Posterior vena cava (tissue), 2 donors: ENCODE data around the gene C14orf180. TPM values are rescaled to one million over a fixed set of nuclear protein-coding genes. Genes with fewer than 3 reads are reported as not detected.

Experiments used
- DNase-seq: peaks from one replicate; pipeline ENCODE4 v3.0.0-alpha.2; 2020; ENCODE audit warnings: low spot score
- intact Hi-C, 2 donors: fragments of 100-400 bp; cut with DNase I; formaldehyde crosslinking; loops; one replicate each; pipeline versions ENCODE4 v1.14.1 to v1.14.2; 2022 to 2023
- total RNA-seq, 2 donors: library from RNA; stranded (reverse); fragmentation: NEBNext Ultra II Directional; extraction: Animal tissue kit (Norgen Biotek cat#: 25700); gene quantifications; one replicate each; pipeline ENCODE4 v1.2.1, GENCODE V29; 2021
- donor health status: DM: yes; HTN: yes; CAD: no.
- donor health status: DM: yes; HTN: yes; CAD: no.

Gene C14orf180
- total RNA-seq, 2 donors from 2014 or later = 1.4 to 5.9 TPM

DNA sequence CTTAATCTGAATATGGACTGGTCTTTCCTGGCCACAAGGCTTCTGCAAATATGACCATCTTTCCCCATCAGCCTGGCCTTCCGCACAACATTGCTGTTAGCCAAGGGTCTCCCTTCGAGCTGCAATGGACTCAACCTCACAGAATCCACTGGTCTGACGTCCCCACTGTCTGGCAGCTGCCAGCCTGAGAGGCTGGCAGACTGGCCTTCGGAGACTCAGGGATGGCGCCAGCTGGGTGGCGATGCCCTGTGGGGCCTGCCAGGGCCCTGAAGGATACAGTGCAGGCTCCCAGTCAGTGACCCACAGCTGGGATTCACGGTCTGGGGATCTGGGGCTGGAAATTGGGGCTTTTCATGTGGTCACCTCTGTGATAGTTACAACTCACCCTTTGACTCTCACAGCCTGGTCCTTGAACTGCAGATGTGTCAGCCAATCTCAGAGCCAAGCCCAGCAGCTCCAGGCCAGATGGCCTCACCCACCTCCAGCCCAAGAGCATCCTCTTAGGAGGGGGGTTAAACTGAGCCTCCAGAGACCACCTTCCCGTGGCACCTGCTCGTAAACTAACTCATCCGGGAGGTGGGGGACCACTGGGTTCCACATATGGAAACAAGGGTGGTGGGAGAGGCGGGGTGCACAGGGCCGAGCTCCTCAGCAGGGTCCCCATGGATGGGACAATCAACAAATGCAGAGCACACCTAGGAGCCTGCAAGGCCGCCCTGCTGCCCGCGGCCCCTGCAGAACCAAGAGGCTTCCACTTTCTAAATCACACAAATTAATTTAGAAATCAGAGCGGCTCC lies 21.1 kb upstream of the C14orf180 start:
- DNase-seq = peak; percentile 26
- intact Hi-C loops = no loop called here

DNA sequence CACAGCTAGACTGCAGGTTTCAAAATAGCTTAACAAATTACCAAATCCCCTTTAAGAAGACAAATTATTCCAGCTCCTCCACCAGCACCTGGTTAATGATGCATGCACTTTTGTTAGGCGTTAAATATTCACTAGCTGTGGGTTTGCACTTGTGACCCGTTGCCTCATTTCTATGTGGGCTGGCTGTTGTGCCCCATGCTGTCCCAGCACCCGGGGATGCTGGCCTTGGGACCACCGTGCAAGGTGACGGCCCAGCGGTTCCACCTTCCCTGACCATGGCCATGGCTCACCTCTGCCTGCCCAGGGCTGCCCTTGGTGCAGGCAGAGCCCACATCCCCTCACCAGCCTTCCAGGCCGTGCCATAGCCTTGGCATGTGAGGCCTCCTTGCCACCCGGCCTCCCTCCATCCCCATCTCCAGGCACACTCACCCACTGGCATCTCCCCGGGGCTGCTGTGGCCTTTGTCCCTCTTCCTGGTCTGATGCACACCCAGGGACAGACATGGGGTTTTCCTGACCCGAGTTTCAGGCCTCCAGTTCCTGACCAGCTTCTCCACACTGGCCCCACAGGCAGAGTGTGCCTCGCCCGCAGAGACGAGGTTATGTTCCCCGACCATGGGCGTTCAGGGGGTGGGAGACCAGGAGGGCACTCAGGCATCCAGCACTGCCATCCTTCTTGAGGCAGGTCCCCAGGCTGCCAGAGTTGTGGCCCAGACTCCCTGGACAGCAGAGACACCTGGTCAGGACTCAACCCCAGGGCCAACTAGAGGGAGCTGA lies 20.3 kb upstream of the C14orf180 start:
- intact Hi-C loops = no loop called here
- peak; percentile 69 for DNase-seq

DNA sequence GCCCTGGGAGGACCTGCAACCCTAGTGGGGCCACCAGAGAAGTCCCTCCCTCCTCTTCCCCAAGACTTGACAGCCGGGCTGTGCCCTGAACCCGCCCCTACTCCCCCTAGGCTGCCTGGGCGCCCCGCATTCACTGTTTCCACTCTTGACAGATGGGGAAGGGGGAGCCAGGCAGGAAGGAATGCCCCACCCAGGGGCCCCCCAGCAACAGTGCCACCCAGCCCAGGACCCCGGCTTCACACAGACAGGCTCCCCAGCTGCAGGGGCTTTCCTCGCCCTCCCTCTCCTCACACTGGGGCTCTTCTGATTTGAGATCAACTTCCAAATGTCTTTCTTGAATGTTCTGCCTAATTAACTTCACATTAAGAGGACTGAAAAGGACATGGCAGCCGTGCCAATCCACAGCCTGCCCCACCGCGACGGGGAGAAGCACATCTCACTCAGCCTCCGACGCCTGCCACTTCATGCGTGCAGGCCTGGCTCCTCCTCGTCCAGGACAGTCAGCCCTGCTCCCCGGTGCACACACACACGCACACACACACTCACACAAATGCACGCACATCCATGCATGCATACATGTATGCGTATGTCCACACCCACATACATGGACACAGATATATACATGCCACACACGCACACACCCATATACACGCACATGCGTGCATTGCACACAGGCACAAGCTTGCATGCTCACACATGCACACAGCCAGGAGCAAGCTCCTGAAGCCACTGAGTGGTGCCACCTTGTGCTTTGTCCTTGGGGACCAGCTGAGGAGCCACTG lies 19.6 kb upstream of the C14orf180 start:
- intact Hi-C loops = loop anchor here (5.0 to 10.0 kb wide), 2 partner anchors 423 to 465 kb away; partner anchors contain the start of gene KIF26A (in 1 of the 2)
- DNase-seq = peak; percentile 62

DNA sequence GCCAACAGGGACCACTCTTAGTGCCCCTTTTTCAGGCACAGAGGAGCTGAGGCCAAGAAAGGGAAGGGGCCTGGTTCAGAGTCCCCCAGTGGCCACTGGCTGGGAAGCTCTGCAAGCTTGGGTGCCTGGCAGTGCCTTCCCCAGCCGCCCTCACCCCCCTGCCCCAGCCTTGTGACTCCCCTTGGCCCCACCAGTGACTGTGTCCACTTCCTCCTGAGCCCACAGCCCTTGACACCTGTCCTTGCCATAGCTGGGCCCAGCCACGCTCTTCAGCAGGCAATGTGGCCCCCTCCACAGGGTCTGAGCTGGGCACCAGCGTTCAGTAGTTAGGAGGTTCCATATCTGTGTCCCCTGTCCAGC lies 19.0 kb upstream of the C14orf180 start:
- DNase-seq = peak; percentile 42
- intact Hi-C loops = loop anchor here (5.0 to 10.0 kb wide), 2 partner anchors 423 to 466 kb away; partner anchors contain the start of gene KIF26A (in 1 of the 2)

DNA sequence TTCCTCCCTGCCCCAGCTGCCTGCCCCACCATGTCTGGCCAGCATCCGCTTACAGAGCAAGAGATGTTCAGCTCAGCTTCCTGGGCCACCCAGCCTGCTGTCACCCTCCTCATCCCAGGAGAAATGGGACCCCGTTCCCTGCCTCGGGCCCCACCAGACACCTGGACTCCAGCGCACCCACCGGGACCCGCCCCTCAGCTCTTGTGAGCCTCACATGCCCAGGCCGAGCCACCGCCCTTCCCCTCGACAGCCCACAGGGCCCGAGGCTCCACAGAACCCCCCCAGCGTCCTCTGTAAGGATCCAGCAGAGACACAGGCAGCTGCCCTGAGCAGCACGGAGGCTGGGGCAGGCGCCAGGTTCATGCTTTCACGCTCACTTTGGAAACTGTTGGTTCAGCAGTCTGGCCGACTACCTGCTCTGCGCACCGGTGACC lies 18.4 kb upstream of the C14orf180 start:
- intact Hi-C loops = loop anchor here (5.0 to 10.0 kb wide), 2 partner anchors 424 to 466 kb away; partner anchors contain the start of gene KIF26A (in 1 of the 2)
- DNase-seq = peak; percentile 72

DNA sequence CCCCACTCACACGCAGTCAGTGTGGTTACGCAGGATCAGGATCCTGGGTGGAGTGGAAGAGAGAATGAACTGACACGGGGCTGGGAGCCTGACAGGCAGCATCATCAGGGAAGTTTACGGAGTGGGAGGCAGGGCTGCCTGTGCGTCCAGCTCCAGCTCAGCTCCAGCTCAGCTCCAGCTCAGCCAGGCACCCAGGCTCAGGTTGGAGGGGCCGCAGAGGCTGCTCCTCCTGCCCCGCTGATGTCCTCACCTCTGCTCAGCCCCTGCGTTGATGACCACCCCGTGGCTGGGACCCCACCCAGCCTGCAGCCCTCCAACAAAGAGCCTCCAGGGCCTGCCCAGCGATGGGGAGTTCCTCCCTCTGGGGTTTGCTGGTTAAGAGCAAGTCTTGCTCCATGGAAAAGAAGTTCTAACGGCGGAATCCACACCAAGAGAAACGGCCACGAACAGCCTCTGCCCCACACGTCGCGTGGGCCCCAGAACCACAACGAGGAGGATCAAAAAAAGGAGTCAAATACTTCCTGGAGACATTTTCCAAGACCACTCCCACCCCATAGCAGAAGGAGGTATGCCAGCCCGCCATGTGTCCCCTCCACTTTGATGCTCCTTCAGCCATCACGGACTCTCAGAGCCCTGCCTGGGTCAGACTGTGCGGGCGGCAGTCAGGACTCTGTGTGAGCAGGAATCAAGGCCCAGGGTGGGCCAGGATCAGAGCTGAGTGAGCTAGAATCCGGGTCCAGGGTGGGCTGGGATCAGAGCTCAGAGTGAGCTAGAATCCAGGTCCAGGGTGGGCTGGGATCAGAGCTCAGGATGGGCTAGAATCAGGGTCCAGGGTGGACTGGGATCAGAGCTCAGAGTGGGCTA lies 17.7 kb upstream of the C14orf180 start:
- DNase-seq = peak; percentile 48
- intact Hi-C loops = loop anchor here (5.0 to 10.0 kb wide), 2 partner anchors 425 to 467 kb away; partner anchors contain the start of gene KIF26A (in 1 of the 2)

DNA sequence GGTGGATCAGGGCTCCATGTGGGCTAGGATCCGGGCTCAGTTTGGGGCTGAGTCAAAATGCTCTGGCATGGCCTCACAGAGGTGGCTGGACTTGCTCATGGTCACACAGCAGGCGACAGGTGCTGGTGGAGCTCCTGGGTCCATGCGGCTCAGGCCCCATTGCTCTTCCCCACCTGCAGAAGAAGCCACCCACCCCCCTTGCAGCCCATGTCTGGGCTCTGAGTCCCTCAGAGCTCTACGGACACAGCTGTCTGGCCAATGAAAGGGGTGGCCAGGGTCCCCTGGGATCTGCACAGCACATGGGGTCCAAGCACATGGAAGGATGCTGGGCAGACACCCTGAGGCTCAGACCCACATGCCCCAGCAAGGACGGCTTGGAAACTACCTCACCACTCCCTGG lies 17.0 kb upstream of the C14orf180 start:
- intact Hi-C loops = loop anchor here (5.0 to 10.0 kb wide), 2 partner anchors 425 to 468 kb away; partner anchors contain the start of gene KIF26A (in 1 of the 2)
- DNase-seq = peak; percentile 73

DNA sequence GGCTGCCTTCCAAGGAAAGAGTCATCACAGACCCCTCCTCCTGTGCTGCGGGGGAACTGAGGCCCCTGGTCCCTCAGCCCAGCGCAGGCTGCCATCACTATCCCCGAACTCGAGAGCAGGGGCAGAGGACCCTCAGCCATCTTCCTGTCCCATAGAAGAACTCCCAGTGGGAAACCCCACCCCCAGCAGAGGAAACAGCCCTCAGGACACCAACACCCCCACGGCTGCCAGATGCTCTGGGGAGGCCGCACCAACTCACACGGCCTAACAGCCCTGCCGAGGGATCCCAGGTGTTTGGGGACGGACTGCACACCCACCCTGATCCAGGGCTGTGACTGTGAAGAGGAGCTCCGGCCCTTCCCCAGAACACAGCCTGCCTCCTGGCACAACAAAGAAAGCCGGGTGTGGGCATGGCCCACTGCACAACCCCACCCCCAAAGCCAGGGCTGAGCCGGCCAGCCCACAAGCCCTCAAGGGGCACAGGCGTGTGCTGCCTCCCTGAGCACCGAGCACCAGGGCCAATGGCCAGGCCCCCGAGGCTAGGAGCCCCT lies 16.3 kb upstream of the C14orf180 start:
- intact Hi-C loops = loop anchor here (5.0 to 10.0 kb wide), 2 partner anchors 426 to 468 kb away; partner anchors contain the start of gene KIF26A (in 1 of the 2)

DNA sequence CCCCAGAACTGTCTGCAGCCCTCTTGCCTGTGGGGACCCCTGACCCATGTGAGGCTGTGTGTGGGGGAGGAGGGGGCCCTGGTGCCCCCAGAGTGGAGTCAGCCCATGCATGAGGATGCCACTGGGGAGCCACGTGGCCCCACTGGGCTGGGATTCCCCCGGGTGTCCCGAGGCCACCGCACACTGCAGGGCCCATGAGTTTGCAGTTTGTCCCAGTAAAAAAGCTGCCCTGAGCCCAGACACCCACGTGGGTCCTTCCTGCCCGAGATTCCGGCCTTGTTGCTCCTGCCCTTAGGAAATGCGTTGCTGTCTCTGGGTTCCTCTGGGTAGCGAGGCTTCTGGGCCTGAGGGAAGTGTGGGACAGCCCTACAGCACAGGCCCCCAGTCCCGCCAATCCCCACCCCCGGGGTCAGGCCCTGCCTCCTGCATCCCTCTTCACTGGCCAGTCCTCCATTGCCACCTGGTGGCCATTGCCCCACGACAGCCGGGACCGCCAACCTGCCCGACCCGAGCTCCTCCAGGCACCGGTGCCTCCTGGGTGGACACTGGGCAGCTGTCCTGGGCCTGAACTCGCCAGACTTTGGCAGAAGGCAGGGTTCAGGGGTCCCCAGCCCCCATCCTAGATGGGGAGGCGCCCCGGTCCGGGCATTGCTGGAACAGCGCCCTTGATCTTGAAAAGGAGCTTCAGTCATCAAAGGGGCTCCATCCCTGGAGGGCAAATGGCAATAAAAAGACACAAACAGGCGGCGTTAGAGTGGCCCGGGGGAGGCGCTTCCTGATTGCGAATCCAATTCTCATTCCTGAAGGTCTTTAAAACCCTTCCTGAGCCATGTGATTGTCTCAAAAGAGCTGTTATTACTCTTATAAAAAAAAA lies 15.6 kb upstream of the C14orf180 start:
- peak; percentile 91 for DNase-seq

More for the DNA sequence above, 16.3 kb upstream of the C14orf180 start:
- DNase-seq = no peak

DNA sequence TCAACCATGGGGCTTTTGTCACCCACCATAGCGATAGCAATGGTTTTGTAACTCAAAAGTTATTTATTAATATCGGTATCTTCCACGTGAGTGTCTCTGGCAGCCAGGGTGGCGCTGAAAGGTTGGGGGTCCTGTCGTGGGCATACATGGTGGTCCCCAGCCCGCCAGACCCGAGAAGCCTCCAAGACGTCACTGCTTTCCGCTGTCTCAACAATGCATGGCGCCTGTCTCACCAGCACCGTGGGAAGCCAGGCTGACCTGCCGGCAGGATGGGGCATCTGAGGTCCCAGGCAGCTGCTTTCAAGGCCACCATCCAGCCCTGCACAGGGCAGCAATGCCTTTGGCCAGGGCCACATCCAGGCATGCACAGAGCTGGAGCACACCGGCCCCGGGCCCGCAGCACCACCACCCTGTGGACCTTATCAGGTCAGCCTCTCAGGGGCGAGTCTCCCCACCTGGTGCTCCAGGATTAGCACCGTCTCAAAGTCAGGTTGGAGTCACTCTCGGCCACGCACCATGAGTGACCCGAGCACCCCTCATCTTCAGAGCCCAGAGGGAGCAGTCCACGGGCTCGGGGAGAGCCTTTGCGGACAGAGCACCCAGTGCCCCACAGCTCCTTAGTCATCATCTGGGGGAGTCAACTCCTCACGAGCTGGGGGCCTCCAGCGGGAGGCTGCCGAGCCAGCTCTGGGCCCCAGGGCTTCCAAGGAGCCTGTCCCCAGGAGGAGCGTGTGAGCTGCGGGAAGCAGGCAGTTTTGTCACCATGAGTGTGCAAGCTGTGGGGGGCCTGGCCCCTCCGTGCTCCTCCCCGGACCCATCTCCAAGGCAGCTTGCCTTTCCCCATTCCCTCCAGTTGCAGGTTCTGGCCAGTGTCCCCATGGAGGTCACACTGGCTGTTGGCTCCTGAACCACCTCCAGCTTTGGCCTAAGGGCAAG lies 14.6 kb upstream of the C14orf180 start:
- DNase-seq = no peak
- intact Hi-C loops = loop anchor here (1.0 to 10.0 kb wide), 3 partner anchors 428 to 470 kb away; partner anchors contain the start of gene KIF26A (in 1 of the 2)

More for the DNA sequence above, 15.6 kb upstream of the C14orf180 start:
- intact Hi-C loops = loop anchor here (1.0 to 10.0 kb wide), 3 partner anchors 427 to 469 kb away; partner anchors contain the start of gene KIF26A (in 1 of the 2)

DNA sequence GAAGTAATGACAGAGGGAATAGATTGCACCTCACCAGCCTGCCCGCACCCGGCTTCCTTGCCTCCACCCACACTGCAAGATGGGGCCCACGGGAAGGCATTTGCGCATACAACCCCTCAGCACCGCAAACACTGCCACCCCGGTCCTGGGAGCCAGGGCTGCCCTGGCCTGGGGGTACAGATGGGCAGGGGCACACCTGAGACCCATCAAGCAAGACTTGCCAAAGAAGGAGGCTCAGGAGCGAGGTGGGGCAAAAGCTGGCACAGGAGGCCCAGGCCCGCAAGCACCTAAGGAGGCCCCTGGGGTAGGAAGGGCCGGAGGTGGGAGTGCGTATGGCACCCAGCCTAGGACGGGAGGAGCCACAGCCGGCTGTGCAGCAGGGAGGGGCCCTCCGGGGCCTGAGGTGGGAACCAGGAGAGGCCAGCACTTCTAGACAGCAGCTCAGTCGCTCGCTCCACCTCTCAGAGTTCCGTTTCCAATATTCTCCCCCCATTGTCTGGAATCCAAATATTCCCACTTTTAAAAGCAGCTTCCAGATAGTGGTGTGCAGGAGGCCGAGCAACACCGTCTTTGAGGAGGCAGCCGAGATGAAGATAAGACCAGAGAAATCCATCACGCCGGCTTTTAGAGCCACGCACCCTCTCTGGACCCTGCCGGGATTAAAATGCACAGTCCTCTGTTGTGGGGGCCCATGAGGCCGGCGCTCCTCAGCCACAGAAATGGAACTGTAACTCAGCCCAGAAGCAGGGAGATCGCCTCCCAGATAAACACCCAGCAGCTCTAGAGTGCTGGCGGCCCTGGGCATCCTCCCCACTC lies 12.2 kb upstream of the C14orf180 start:
- DNase-seq = no peak
- intact Hi-C loops = loop anchor here in 1 of 2 donors (10.0 kb wide), 1 partner anchor 473 kb away; no protein-coding TSS in a partner anchor

DNA sequence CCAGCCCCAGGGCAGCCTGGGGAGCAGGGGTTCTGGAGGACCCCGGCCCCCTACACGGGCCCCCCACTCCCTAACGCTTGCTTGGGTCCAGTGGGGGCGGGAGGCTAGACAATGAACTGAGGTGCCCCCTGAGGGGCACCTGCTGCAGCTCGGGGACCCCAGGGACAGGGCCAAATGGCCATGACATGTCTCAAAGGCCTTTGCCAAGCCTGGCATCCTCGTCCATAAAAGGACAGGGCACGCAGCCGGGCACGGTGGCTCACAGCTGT lies 11.7 kb upstream of the C14orf180 start:
- intact Hi-C loops = loop anchor here in 1 of 2 donors (10.0 kb wide), 1 partner anchor 473 kb away; no protein-coding TSS in a partner anchor
- no peak for DNase-seq

DNA sequence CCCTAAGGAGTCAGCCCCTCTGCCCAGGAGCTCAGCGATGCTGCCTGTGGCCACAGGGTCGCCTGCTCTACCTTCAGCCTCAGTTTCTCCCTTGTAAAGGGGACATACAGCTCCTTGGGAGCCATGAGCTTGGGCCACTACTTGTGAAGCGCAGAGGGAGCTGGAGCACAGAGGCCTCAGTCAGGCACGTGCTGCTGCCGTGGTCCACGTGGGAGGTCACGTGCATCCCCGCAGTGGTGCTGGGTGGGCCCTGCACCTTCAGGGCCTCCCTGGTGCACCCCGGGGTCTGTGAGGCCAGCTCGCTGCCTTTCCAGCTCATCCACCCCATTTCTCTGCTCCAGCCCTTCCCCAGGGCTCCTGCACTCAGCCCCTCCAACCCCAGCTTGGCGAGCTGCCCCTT lies 10.9 kb upstream of the C14orf180 start:
- intact Hi-C loops = loop anchor here in 1 of 2 donors (10.0 kb wide), 1 partner anchor 474 kb away; no protein-coding TSS in a partner anchor
- no peak for DNase-seq

DNA sequence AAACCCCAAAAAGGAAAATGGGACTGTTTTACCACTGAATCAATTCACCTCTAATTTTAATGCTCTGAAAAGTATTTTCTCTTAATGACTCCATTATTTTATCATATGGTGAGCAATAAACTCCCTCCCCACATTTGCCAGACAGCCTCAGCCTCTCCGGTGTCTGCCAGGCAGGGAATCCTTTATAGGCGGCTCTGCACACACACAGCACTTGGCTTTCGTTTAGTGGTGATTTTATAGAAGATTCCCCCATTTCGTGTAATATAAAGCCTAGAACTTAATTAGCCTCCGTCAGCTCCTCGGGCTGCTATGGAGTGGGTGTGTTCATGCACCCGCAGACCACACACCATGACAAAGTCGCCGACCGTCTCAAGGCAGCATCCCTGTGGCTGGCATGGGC lies 10.1 kb upstream of the C14orf180 start:
- intact Hi-C loops = loop anchor here in 1 of 2 donors (10.0 kb wide), 1 partner anchor 475 kb away; no protein-coding TSS in a partner anchor
- DNase-seq = no peak

DNA sequence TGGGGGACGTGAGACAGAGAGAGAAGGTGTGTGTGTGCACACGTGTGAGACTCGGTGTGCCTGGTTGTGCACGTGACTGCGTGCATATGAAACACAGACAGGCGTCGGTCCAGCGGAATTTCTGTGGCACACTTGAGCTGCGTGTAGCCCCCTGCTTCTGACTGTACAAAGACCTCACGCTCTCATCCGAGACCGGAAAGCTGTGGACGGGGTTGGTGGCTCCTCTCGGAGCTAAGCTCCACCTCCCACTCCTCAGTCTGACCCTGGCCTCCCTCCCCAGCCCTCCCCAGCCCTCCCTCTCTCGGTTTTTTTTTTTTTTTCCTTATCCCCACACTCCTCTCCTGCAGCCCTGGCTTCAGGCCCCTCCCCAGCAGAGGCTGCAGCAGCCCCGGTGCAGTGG lies 8.3 kb upstream of the C14orf180 start:
- intact Hi-C loops = no loop called here

More for the DNA sequence above, 8.3 kb upstream of the C14orf180 start:
- DNase-seq = no peak
